GM12801 (cell line): Measurements from ENCODE around the gene DHDH.

Source experiments
- TF ChIP-seq, protein P1 (sequence below): IDR thresholded peaks from one replicate; pipeline ENCODE4 v1.5.1; 2011; ENCODE audit warnings: control low read depth; ENCODE audit not compliant: insufficient read length; ENCODE audit errors: extremely low read depth

Gene DHDH

DNA sequence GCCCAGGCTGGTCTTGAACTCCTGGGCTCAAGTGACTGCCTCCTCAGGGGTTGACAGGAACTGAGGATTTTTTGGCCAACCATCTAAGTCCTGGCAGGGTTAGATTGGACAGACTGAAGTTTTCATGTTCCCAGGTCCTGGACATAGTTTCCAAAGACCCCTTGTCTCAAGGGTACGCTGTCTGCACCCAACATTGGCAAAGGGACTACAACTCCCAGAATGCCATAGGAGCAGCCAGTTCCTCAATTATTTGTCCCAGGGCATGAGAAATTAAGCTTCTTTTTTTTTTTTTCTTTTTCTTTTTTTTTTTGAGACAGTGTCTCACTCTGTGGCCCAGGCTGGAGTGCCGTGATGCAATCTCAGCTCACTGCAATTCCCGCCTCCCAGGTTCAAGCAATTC is 52.7 kb downstream of the DHDH start:
- TF ChIP-seq, protein P1, sequence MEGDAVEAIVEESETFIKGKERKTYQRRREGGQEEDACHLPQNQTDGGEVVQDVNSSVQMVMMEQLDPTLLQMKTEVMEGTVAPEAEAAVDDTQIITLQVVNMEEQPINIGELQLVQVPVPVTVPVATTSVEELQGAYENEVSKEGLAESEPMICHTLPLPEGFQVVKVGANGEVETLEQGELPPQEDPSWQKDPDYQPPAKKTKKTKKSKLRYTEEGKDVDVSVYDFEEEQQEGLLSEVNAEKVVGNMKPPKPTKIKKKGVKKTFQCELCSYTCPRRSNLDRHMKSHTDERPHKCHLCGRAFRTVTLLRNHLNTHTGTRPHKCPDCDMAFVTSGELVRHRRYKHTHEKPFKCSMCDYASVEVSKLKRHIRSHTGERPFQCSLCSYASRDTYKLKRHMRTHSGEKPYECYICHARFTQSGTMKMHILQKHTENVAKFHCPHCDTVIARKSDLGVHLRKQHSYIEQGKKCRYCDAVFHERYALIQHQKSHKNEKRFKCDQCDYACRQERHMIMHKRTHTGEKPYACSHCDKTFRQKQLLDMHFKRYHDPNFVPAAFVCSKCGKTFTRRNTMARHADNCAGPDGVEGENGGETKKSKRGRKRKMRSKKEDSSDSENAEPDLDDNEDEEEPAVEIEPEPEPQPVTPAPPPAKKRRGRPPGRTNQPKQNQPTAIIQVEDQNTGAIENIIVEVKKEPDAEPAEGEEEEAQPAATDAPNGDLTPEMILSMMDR = no peak

DNA sequence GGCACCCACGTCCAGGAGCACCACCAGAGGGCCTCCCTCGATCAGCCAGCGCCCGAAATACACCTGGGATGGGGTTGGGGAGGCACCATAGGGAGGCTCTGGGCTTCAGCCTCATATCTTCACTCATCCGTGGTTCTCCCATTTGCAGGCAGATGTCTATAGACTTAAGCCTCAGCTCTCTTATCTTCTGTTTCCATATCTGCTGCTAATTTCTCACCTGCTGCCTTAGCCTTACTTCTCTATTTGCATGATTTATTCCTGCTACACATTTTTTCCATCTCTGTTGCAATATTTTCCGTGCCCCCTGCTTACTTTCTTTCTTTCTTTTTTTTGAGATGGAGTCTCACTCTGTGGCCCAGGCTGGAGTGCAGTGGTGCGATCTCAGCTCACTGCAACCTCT is 53.8 kb downstream of the DHDH start:
- TF ChIP-seq, protein P1 = no peak

DNA sequence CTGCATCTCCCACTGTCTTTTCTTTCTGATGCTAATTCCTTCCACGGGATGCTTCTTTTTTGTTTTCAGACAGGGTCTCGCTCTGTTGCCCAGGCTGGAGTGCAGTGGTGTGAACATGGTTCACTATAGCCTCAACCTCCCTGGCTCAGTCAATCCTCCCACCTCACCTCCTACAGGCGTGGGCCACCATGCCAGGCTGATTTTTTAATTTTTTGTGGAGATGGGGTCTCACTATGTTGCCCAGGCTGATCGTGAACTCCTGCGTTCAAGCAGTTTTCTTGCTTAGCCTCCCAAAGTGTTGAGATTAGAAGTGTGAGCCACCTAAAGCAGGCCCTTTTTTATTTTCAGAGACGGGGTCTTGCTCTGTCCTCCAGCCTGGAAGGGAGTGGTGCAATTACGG is 54.8 kb downstream of the DHDH start:
- TF ChIP-seq, protein P1 = no peak

DNA sequence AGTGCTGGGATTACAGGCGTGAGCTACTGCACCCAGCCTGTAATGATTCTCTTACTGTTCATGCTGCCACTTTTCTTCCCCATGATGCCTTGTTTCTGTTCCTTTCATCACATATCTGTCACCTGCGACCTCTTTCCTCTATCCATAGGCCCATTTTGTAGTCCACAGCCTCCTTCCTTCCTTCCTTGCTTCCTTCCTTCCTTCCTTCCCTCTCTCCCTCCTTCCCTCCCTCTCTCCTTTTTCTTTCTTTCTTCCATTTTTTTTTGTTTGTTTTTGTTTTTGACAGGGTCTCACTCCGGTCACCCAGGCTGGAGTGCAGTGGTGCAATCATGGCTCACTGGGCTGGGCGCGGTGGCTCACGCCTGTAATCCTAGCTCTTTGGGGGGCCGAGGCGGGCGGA is 55.4 kb downstream of the DHDH start:
- TF ChIP-seq, protein P1 = no peak

DNA sequence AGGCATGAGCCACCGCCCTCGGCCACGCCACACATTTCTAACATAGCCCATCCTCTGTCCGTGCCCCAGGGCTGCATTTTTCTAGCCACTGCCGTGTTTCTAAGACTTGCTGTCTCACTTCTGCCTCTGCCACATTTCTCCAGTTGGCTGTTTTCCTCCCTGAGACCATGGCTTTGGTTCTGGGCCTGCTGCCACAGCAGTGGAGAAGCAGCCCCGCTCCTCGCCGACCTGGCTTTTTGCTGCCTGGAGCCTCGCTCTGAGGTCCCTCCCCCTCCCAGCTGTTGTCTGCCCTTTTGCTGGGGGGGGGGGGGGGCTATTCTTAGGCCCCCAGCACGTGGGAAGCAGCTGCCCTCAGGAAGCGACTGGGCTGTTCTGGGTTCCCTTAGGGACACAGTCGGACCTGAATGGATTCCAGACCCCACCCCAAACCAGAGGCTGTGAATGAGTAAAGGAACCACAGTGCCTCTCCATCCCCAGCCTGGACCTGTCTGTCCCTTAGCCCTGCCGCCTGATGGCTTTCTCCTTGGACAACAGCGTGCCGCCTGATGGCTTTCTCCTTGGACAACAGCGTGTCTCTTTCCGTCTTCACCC is 56.3 kb downstream of the DHDH start:
- TF ChIP-seq, protein P1 = no peak

DNA sequence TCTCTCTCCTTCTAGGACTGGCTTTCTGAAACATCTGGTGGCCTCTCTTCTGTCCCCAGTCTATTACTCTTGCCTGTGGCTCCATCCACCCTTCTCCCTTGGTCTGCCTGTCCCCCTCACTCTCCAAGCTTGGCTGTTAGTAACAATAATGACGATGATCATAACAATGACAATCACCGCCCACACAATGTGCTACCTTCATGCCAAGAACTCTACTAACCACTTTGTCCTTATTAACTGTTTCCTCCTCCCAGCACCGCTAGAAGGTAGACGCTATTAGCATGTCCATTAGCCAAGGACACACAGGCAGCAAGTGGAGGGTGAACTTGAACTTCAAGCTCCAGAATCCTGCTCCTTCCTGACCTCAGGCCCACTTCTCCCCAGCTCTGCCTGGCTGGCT is 56.9 kb downstream of the DHDH start:
- TF ChIP-seq, protein P1 = no peak

DNA sequence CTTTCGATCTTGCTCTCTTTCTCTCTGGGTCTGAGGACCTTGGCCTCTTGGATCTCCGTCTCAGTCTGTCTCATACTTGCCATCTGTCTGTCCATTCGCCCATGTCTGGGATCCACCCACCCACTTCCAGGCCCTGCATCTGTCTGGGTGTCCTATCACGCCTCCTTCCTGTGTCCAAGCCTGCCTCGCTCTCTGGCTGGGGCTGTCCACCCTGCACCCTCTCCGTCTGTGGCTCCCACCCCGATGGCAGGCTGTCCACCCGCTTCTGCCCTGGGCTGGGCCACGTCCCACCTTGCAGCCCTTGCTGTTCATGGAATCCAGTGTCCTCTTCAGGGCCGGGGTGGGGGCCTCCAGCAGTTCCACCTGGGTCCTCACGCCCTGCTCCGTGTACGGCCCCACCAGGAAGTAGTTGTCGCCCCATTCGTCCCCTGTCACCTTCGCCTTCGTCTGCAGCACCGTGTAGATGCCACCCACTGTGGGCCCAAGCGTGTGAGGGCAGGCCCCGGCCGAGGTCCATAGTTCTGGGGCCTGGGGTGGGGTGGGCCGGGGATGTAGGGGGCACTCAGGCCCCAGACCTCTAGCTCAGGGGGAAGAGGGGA is 57.6 kb downstream of the DHDH start:
- TF ChIP-seq, protein P1 = no peak
